SK-N-SH (cell line): ENCODE data around the gene PITPNB. TPM values are rescaled to one million over a fixed set of nuclear protein-coding genes. Genes with fewer than 3 reads are reported as not detected.

ENCODE experiments used
- CTCF ChIA-PET: fragments of 300-600, 350-600 bp; formaldehyde crosslinking; extraction: SDS; loops from one replicate; lab custom pipeline; 2021; lab: Yijun Ruan, JAX
- POLR2A ChIA-PET: fragments of 350-600 bp; sonication (Branson Sonifier 250); formaldehyde crosslinking; extraction: SDS; loops from one replicate; lab custom pipeline; 2020; ENCODE audit warnings: antibody characterized with exemption, inconsistent platforms; lab: Yijun Ruan, JAX
- DNase-seq: peaks from one replicate; pipeline ENCODE4 v3.0.0; 2012
- H2AFZ ChIP-seq: fragments of 200-600 bp; sonication (generic); 2 replicates; pipeline ENCODE4 v1.8.1; 2016; ENCODE audit warnings: antibody characterized with exemption, mild to moderate bottlenecking, low read depth
- H3F3A ChIP-seq: fragments of 200-600 bp; sonication (generic); replicated peaks from 2 replicates; pipeline ENCODE3; 2016; ENCODE audit warnings: antibody characterized with exemption, mild to moderate bottlenecking; ENCODE audit not compliant: insufficient read depth
- H3K27ac ChIP-seq, 2 experiments: fragments of 200-500 bp in 1 of 2; fragments of 200-600 bp in 1 of 2; sonication (Bioruptor generic) in 1 of 2; sonication (generic), shearing (Covaris generic) in 1 of 2; 2 replicates each; pipeline versions ENCODE4 v1.5.1 to v1.6.1; 2014 to 2016; ENCODE audit warnings: low read depth in 2 of 2, inconsistent platforms in 1 of 2, low read length in 1 of 2, mild to moderate bottlenecking in 1 of 2, mixed read lengths in 1 of 2
- H3K27me3 ChIP-seq: fragments of 200-600 bp; sonication (generic), shearing (Covaris generic); 2 replicates; pipeline ENCODE4 v1.6.1; 2016; ENCODE audit warnings: mixed run types; ENCODE audit not compliant: insufficient read depth
- H3K36me3 ChIP-seq, 2 experiments: fragments of 200-500 bp in 1 of 2; fragments of 200-600 bp in 1 of 2; sonication (Bioruptor generic) in 1 of 2; sonication (generic) in 1 of 2; replicated peaks in 1 of 2; 2 replicates each; pipeline versions ENCODE3 to v1.5.1; 2014 to 2016; ENCODE audit warnings: low read length in 1 of 2, mild to moderate bottlenecking in 1 of 2; ENCODE audit not compliant: insufficient read depth in 2 of 2, control insufficient read depth in 1 of 2
- H3K4me1 ChIP-seq, 2 experiments: fragments of 200-500 bp in 1 of 2; fragments of 200-600 bp in 1 of 2; sonication (Bioruptor generic) in 1 of 2; sonication (generic), shearing (Covaris generic) in 1 of 2; 2 replicates each; pipeline versions ENCODE4 v1.5.1 to v1.6.1; 2014 to 2016; ENCODE audit warnings: low read depth in 1 of 2, low read length in 1 of 2, mixed run types in 1 of 2; ENCODE audit not compliant: insufficient read depth in 2 of 2, control insufficient read depth in 1 of 2
- H3K4me2 ChIP-seq: fragments of 200-600 bp; sonication (generic), shearing (Covaris generic); 2 replicates; pipeline ENCODE4 v1.6.1; 2017; ENCODE audit warnings: mixed run types
- H3K4me3 ChIP-seq, 2 experiments: fragments of 200-500 bp in 1 of 2; fragments of 200-600 bp in 1 of 2; sonication (Bioruptor generic) in 1 of 2; sonication (generic), shearing (Covaris generic) in 1 of 2; 2 replicates each; pipeline versions ENCODE4 v1.5.1 to v1.8.1; 2014 to 2016; ENCODE audit warnings: low read depth in 2 of 2, inconsistent platforms in 1 of 2, low read length in 1 of 2, mild to moderate bottlenecking in 1 of 2, mixed read lengths in 1 of 2, moderate library complexity in 1 of 2
- H3K79me2 ChIP-seq: fragments of 200-600 bp; sonication (generic); 2 replicates; pipeline ENCODE4 v1.8.1; 2017; ENCODE audit warnings: mild to moderate bottlenecking; ENCODE audit not compliant: insufficient read depth
- H3K9ac ChIP-seq: fragments of 200-600 bp; sonication (generic); 2 replicates; pipeline ENCODE4 v1.6.1; 2017; ENCODE audit warnings: mixed run types
- H3K9me2 ChIP-seq: fragments of 200-600 bp; sonication (generic); 2 replicates; pipeline ENCODE4 v1.6.1; 2017; ENCODE audit warnings: mixed run types
- H3K9me3 ChIP-seq: fragments of 200-600 bp; sonication (generic); 2 replicates; pipeline ENCODE4 v1.6.1; 2017; ENCODE audit warnings: mixed run types, mild to moderate bottlenecking, moderate library complexity
- H4K20me1 ChIP-seq: fragments of 200-600 bp; sonication (generic); 2 replicates; pipeline ENCODE4 v1.6.1; 2017; ENCODE audit warnings: mild to moderate bottlenecking, mixed run types; ENCODE audit not compliant: insufficient read depth
- FOXM1 ChIP-seq: IDR thresholded peaks from 2 replicates; pipeline ENCODE4 v1.4.0; 2012; ENCODE audit warnings: low read depth, mild to moderate bottlenecking
- IRF3 ChIP-seq: fragments of 150-350 bp; IDR thresholded peaks from 2 replicates; pipeline ENCODE4 v1.6.1; 2016; ENCODE audit warnings: mild to moderate bottlenecking, low read depth, low read length
- JUND ChIP-seq: IDR thresholded peaks from 2 replicates; pipeline ENCODE4 v1.4.0; 2012
- MXI1 ChIP-seq: IDR thresholded peaks from 2 replicates; pipeline ENCODE4 v1.6.1; 2012; ENCODE audit warnings: mild to moderate bottlenecking, low read depth, low read length, improper control_type of control experiment
- RCOR1 ChIP-seq: fragments of 150-350 bp; IDR thresholded peaks from 2 replicates; pipeline ENCODE4 v1.6.1; 2017; ENCODE audit warnings: antibody characterized with exemption, low read length
- RXRA ChIP-seq: IDR thresholded peaks from 2 replicates; pipeline ENCODE4 v1.4.0; 2012; ENCODE audit warnings: low read depth, mild to moderate bottlenecking, borderline replicate concordance
- SMC3 ChIP-seq: IDR thresholded peaks from 2 replicates; pipeline ENCODE4 v1.6.1; 2012; ENCODE audit warnings: low read depth, low read length, improper control_type of control experiment
- USF1 ChIP-seq: IDR thresholded peaks from 2 replicates; pipeline ENCODE4 v1.4.0; 2012; ENCODE audit warnings: low read depth, borderline replicate concordance
- ZBTB33 ChIP-seq: IDR thresholded peaks from 2 replicates; pipeline ENCODE4 v1.4.0; 2012; ENCODE audit warnings: low read depth, borderline replicate concordance
- WGBS: methylation state at CpG from one replicate; pipeline ENCODE4 v1.1.6; 2017; ENCODE audit warnings: low lambda C conversion rate; 5-methylcytosine and 5-hydroxymethylcytosine counted together
- polyA plus RNA-seq, 3 experiments: library from polyadenylated mRNA; depleted of rRNA; stranded (reverse); fragments of >200 nt; gene quantifications; 2 replicates each; pipeline ENCODE4 v1.2.3, GENCODE V29; 2012

PITPNB gene
- polyA plus RNA-seq, 1 of the 3 experiments (the other 2 are of a cell fraction), result 32.3 TPM

- DNase-seq, result no peak
Measured at GRCh38 chr22:27844256-27844655, 74.8 kb downstream of the PITPNB start.

GRCh38 chr22:27843441-27843840, 75.6 kb downstream of the PITPNB start:
- H4K20me1 ChIP-seq, result no peaks in the 10 kb centered on the region
- H3K36me3 ChIP-seq, result peaks cover 5 to 13% of the 10 kb centered on the region in 2 experiments
- no peak for TF ChIP-seq SMC3
- TF ChIP-seq IRF3, result no peak
- no peak for TF ChIP-seq USF1
- no peak for TF ChIP-seq MXI1
- TF ChIP-seq FOXM1, result no peak
- TF ChIP-seq RXRA, result no peak
- TF ChIP-seq RCOR1, result no peak
- POLR2A ChIA-PET, result no interaction called here
- H2AFZ ChIP-seq, result no peak overlapping the region
- H3K9ac ChIP-seq, result no peak overlapping the region
- no peaks in the 10 kb centered on the region for H3K9me3 ChIP-seq
- no peaks in the 10 kb centered on the region for H3F3A ChIP-seq
- H3K4me1 ChIP-seq, result peaks cover 8 to 56% of the 10 kb centered on the region in 2 experiments; a peak in 3 of 4 replicates
- H3K4me2 ChIP-seq, result no peak overlapping the region
- CTCF ChIA-PET, result interaction anchor here (0.7 to 1.5 kb wide), 6 partner anchors 10 to 38 kb away, joined by 3 to 7 read pairs (median 4); no protein-coding TSS in a partner anchor
- H3K79me2 ChIP-seq, result no peaks in the 10 kb centered on the region
- no peaks in the 10 kb centered on the region for H3K9me2 ChIP-seq
- 68% methylated on average over 6 of the region's 7 CpGs for WGBS
- H3K27ac ChIP-seq, result peak overlapping the region in 1 of 2 experiments; percentile 98; a peak in 2 of 4 replicates
- DNase-seq, result no peak
- H3K27me3 ChIP-seq, result no peaks in the 10 kb centered on the region
- H3K4me3 ChIP-seq, result no peak overlapping the region

More at GRCh38 chr22:27844256-27844655, 74.8 kb downstream of the PITPNB start:
- H3K9ac ChIP-seq, result no peak overlapping the region
- ChIA-PET CTCF (interaction anchor here (0.6 kb wide), 1 partner anchor 36 kb away, joined by 3 read pairs; no protein-coding TSS in a partner anchor), POLR2A (interaction anchor here (1.0 kb wide), 1 partner anchor 9 kb away, joined by 4 read pairs; no protein-coding TSS in a partner anchor)
- H3K36me3 ChIP-seq, result peaks cover 5 to 18% of the 10 kb centered on the region in 2 experiments
- H3K4me2 ChIP-seq, result no peak overlapping the region
- no peaks in the 10 kb centered on the region for H4K20me1 ChIP-seq
- peaks cover 11 to 56% of the 10 kb centered on the region in 2 experiments; a peak in 3 of 4 replicates for H3K4me1 ChIP-seq
- no peak overlapping the region for H2AFZ ChIP-seq
- TF ChIP-seq ZBTB33 (no peak), JUND (no peak)
- 96% methylated on average over 5 of the region's 6 CpGs for WGBS
- no peak overlapping the region for H3K4me3 ChIP-seq
- H3K79me2 ChIP-seq, result no peaks in the 10 kb centered on the region
- H3K9me3 ChIP-seq, result no peaks in the 10 kb centered on the region
- H3F3A ChIP-seq, result no peaks in the 10 kb centered on the region
- H3K27ac ChIP-seq, result peak overlapping the region in 1 of 2 experiments; percentile 98; a peak in 2 of 4 replicates
- H3K27me3 ChIP-seq, result no peaks in the 10 kb centered on the region
- no peaks in the 10 kb centered on the region for H3K9me2 ChIP-seq
